Measurements from ENCODE around the gene ZFP36L2. TPM values are rescaled to one million over a fixed set of nuclear protein-coding genes. Genes with fewer than 3 reads are reported as not detected.

Gene ZFP36L2
- polyA plus RNA-seq, 3 donors, result 44.6 to 165 (median 125) TPM

DNA sequence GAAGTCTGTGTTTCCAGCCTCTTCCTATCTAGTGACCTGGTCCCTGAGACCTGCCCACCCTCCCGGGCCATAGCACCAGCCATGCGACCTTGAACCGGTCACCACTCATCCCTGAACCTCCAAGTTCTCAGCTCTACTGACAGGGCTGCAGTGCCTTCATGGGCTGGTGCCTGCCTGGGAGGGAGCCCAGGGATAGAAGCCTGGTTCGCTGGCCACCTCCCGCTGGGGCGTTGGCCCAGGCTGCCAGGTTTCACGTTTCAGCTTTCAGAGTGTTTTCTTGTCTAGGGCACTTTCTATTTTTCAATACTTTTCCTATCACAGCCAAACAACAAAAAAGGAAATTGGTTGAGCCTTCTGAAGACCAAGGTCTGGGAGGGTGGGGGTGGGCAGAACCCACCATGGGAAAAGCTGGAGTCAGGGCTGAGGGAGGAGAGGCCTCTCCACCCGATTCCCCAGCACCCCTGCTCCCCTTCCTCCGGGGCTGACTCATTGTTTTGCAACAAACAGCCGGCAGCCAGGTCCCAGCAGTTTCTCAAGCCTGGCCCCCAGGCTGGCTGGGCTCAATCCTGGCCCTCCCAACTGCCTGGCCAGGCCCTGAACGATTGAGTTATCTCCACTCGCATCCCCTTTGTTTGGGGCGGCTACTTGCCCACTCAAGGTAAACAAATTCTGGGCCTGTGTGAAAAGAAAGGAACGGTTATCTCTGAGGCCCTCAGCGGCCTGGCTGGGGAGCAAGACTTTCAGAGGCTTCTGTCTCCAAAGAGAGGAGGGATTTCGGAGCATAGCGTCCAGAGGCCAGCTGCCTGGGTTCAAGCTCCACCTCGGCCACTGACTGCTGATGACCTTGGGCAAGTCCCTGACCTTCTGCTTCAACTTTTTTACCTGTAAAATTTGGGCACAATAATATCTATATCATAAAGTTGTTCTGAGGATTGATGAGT, 47.5 kb downstream of the ZFP36L2 start:
- 10 to 28% (median 25%) methylated on average over 18 of the region's 18 CpGs for WGBS, 3 donors
- H3K27ac ChIP-seq (ENCODE audit: low read depth, low read length), result peak overlapping the region; percentile 0

- no peak overlapping the region for H3K27ac ChIP-seq (ENCODE audit: low read depth, low read length)
- WGBS, 3 donors, result 31 to 60% (median 56%) methylated on average over 7 of the region's 7 CpGs
These were observed 48.3 kb downstream of the ZFP36L2 start for GRCh38 chr2:43178055-43178598.

GRCh38 chr2:43176449-43176848, 50.0 kb downstream of the ZFP36L2 start:
- 98 to 100% (median 100%) methylated on average over 1 of the region's 1 CpG for WGBS, 3 donors
- H3K27ac ChIP-seq (ENCODE audit: low read depth, low read length), result no peak overlapping the region

- 94 to 96% (median 94%) methylated on average over 9 of the region's 9 CpGs for WGBS, 3 donors
- H3K27ac ChIP-seq (ENCODE audit: low read depth, low read length), result no peak overlapping the region
These were observed 50.5 kb downstream of the ZFP36L2 start for GRCh38 chr2:43175876-43176275.

DNA sequence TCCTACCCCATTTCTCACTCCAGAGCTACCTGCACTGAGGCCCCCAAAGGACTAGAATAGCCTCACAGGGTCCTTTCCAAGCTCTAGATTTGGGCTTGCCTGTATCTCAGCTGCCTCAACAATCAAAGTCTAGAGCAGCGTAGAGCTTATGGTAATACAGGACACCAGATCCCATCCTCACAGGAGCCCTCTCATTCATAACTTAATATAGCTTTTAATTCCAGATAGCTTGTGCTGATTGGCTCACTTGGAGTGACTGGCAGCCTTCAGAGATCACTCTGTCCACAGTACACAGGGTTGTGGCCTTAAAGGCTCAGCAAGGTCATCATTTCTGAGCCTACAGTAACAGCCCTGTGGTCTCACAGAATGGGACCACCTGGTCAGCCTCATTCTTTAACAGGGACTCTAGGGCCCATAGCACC, 51.4 kb downstream of the ZFP36L2 start:
- WGBS, 3 donors, result 0 to 42% (median 2%) methylated on average over 1 of the region's 1 CpG
- no peak overlapping the region for H3K27ac ChIP-seq (ENCODE audit: low read depth, low read length)

- H3K27ac ChIP-seq (ENCODE audit: low read depth, low read length), result no peak overlapping the region
- WGBS, 3 donors, result 36 to 77% (median 47%) methylated on average over 9 of the region's 9 CpGs
These were observed 52.0 kb downstream of the ZFP36L2 start for GRCh38 chr2:43174368-43174916.
